GM12864 (cell line): ENCODE results near the gene YY2.

Experiments used
- DNase-seq: peaks from one replicate; pipeline ENCODE4 v3.0.0-alpha.2; 2011; ENCODE audit warnings: low read depth
- H3K4me3 ChIP-seq: 2 replicates; pipeline ENCODE4 v1.5.1; 2011; ENCODE audit warnings: mild to moderate bottlenecking, low read depth, low read length, control low read depth
- TF ChIP-seq, protein P1 (sequence below): IDR thresholded peaks from 2 replicates; pipeline ENCODE4 v1.5.1; 2011; ENCODE audit warnings: low read depth, mild to moderate bottlenecking, moderate library complexity, low read length, control low read depth, inconsistent platforms; ENCODE audit errors: missing control alignments

The YY2 gene

DNA sequence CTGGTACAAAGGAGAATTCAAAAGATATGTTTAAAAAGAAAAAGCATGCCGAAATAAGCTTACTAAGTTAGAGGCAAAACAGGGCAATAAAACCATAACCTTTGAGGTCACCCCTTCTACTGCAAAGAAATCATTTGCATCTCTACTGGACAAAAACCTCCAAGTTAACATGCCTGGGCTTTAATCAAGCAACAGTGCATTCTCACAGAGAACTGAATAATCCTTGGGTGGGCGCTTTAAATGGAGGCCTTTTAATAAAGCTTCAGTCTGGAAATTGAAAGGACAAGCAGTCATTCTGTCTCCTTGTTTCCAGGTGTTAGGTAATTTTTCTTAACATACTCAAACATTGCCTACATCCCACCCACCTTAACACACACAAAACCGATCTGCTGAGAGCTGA, 50.2 kb downstream of the YY2 start:
- TF ChIP-seq, protein P1, sequence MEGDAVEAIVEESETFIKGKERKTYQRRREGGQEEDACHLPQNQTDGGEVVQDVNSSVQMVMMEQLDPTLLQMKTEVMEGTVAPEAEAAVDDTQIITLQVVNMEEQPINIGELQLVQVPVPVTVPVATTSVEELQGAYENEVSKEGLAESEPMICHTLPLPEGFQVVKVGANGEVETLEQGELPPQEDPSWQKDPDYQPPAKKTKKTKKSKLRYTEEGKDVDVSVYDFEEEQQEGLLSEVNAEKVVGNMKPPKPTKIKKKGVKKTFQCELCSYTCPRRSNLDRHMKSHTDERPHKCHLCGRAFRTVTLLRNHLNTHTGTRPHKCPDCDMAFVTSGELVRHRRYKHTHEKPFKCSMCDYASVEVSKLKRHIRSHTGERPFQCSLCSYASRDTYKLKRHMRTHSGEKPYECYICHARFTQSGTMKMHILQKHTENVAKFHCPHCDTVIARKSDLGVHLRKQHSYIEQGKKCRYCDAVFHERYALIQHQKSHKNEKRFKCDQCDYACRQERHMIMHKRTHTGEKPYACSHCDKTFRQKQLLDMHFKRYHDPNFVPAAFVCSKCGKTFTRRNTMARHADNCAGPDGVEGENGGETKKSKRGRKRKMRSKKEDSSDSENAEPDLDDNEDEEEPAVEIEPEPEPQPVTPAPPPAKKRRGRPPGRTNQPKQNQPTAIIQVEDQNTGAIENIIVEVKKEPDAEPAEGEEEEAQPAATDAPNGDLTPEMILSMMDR = no peak
- no peak for DNase-seq

DNA sequence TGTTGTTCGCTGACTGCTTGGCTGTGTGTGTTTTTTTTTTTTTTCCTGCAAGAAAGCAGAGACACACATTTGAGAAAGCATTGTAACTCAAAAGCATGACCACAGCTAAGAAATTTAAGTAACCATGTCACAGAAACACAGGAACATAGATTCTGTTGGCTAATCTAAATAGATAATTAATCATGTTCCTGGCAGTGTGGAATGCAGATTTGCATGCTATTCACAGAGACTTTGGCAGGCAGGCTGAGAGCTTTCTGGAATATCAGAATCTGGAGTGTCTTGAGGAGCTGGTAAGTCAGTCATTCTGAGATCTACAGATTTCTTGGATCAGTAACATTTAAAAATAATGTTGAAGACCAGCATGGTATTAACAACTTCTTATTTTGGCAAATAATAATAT, 51.5 kb downstream of the YY2 start:
- TF ChIP-seq, protein P1 = no peak
- H3K4me3 ChIP-seq = no peak overlapping the region
- DNase-seq = no peak

More for the DNA sequence above, 50.2 kb downstream of the YY2 start:
- H3K4me3 ChIP-seq = no peak overlapping the region
